GM18511 (cell line): Measurements from ENCODE around the gene POR.
A peak's percentile ranks its signal among the peaks of the same experiment; 100 is the strongest.
"Not testable (repeated sequence)": the region's sequence is repeated elsewhere in the genome, so short reads cannot be mapped to it uniquely, and the experiment has no call there.

Experiments used
- ATAC-seq: cut with Tn5 transposase; IDR thresholded peaks from one replicate; pipeline ENCODE4 v1.9.1; 2021; ENCODE audit warnings: mild to moderate bottlenecking, moderate library complexity; ENCODE audit not compliant: unreplicated experiment

Gene POR

GRCh38 chr7:75914655-75915415 is at the start of gene POR:
Gene POR, plus strand, starts transcription at chr7:75915155. Its CDS starts 38,847 bp downstream, at chr7:75954002.
- ATAC-seq: peak; percentile 97

- ATAC-seq: peak; percentile 11
Observed at GRCh38 chr7:75866114-75866488, 48.9 kb upstream of the POR start.

- ATAC-seq: peak; percentile 55
Observed at GRCh38 chr7:75866489-75867389, 48.2 kb upstream of the POR start.

GRCh38 chr7:75867390-75867717 is 47.6 kb upstream of the POR start:
- ATAC-seq: no peak

GRCh38 chr7:75868153-75868552 is 46.8 kb upstream of the POR start:
- no peak for ATAC-seq

- ATAC-seq: no peak
Observed at GRCh38 chr7:75869776-75870379, 45.1 kb upstream of the POR start.

- no peak for ATAC-seq
Observed at GRCh38 chr7:75870557-75871161, 44.3 kb upstream of the POR start.

- no peak for ATAC-seq
Observed at GRCh38 chr7:75872073-75872782, 42.7 kb upstream of the POR start.

- not testable (repeated sequence) for ATAC-seq
Observed at GRCh38 chr7:75874180-75874579, 40.8 kb upstream of the POR start.

GRCh38 chr7:75875113-75876080 is 39.6 kb upstream of the POR start:
- ATAC-seq: no peak

- ATAC-seq: no peak
Observed at GRCh38 chr7:75876126-75876881, 38.7 kb upstream of the POR start.

GRCh38 chr7:75878312-75878768 is 36.6 kb upstream of the POR start:
- peak; percentile 47 for ATAC-seq

- peak; percentile 89 for ATAC-seq
Observed at GRCh38 chr7:75878769-75879611, 36.0 kb upstream of the POR start, which contains the start of gene RHBDD2. Gene RHBDD2, plus strand, starts transcription at chr7:75879034. Its CDS starts 49 bp downstream, at chr7:75879083.

GRCh38 chr7:75879771-75880184 is 35.2 kb upstream of the POR start:
- ATAC-seq: no peak

GRCh38 chr7:75880242-75880641 is 34.7 kb upstream of the POR start:
- no peak for ATAC-seq

GRCh38 chr7:75881436-75882095 is 33.4 kb upstream of the POR start:
- no peak for ATAC-seq

GRCh38 chr7:75883265-75883824 is 31.6 kb upstream of the POR start:
- ATAC-seq: peak; percentile 44
